ENCODE data around the gene CTAGE15.
"Not testable (repeated sequence)": the region's sequence is repeated elsewhere in the genome, so short reads cannot be mapped to it uniquely, and the experiment has no call there.

CTAGE15 gene

DNA sequence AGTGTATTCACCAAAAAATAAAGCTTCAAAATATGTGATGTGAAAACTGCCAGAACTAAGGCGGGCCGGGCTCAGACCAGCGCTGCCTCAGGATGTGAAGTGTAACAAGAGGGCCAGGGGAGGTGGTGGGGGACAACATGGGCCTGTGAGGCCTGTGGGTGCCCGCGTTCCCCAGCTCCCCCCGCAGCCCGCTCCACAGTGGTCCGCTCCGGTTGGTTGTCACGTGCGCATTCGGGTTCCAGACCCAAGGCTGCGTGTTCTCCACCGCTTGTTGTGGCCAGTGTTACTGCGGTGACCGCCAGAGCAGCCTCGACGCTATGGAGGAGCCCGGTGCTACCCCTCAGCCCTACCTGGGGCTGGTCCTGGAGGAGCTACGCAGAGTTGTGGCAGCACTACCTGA, at the start of gene CTAGE15:
TSS of gene CTAGE15 (plus strand) at position 301 of the 400 bp plus-strand sequence. CDS start at position 318, 17 bp downstream.
- DNase-seq (ENCODE audit: low read depth in 2 of 2, low spot score in 1 of 2), result not testable (repeated sequence)

DNA sequence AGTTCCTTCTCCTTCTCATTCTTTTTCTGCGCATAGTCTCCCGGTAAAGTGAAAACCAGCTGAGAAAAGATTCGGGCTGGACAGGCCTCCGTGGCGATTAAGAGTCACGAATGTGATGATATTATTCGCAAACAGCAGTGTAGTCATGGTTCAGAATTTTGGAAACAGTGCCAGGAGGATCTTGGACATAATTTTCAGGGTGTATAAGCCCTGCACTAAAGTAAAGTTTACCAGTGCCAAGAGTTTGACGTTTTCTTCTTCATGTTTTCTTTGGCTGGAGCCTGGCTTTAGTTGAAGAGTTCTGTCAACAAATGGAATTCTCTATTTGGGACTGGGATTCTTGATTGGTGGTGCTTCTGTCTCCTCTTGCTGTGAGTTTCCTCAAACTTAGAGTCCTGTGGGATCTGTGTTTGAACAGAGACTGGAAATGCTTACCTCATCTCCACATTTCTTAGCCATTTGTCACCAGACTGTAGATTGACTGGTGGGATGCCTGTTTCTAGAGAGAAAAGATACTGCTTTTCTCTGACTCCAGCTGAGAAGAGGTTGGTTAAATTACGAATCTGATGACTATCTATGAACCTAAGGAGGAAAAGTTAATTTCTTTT, 49.2 kb upstream of the CTAGE15 start:
- not testable (repeated sequence) for DNase-seq (ENCODE audit: low read depth in 2 of 2, low spot score in 1 of 2)

- not testable (repeated sequence) for DNase-seq (ENCODE audit: low read depth in 2 of 2, low spot score in 1 of 2)
These were observed 40.3 kb upstream of the CTAGE15 start for GRCh38 chr7:143531169-143531926.

- not testable (repeated sequence) for DNase-seq (ENCODE audit: low read depth in 2 of 2, low spot score in 1 of 2)
These were observed 39.7 kb upstream of the CTAGE15 start for GRCh38 chr7:143531932-143532331.

DNA sequence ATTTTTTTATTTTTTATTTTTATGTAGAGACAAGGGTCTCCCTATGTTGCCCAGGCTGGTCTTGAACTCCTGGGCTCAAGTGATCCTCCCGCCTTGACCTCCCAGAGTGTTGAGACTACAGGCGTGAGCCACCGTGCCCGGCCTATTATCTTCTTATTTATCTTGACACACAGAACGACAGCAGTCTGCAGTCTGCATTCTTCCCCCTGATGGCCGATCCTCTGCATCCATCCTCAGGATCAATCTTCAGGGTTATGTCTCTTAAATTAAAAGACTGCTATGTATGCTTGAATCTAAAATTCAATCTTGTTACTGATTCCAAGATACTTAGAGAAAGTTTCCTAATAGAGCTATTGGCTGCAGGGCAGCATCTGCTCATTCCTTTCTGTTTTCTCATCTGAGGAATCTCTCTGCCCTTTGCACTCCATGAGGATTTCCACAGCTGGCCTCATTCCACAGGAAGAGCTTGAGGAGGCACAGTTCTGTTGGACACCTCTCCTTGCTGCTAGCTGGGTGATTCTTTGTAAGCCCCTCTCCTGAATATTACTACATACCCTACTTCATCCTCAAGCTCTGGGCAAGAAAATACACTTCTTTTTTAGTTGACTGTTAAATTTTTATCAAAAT, 38.3 kb upstream of the CTAGE15 start:
- not testable (repeated sequence) for DNase-seq (ENCODE audit: low read depth in 2 of 2, low spot score in 1 of 2)

- DNase-seq (ENCODE audit: low read depth in 2 of 2, low spot score in 1 of 2), result not testable (repeated sequence)
These were observed 35.2 kb upstream of the CTAGE15 start for GRCh38 chr7:143536443-143536842.

GRCh38 chr7:143543288-143544038, 28.1 kb upstream of the CTAGE15 start:
- DNase-seq (ENCODE audit: low read depth in 2 of 2, low spot score in 1 of 2), result not testable (repeated sequence)

DNA sequence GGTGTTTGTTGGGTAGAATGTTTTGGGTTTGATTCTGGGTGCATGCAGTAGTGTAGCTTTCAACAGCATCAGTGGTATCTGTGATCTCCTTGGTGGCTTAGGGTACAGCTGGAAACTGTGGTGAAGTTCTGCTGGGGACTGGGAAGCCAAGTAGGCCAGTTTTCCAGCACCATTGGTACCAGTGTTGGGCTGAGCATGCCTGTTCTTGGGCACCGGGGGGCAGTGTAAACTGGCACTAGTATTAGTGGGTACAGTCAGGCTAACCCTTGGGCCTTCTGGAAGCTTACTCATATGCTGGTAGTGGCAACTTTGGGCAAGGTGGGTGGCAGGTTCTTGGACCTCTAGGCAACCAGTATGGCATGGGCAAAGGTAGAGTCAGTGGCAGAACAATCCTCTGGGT, 15.6 kb upstream of the CTAGE15 start:
- not testable (repeated sequence) for DNase-seq (ENCODE audit: low read depth in 2 of 2, low spot score in 1 of 2)

DNA sequence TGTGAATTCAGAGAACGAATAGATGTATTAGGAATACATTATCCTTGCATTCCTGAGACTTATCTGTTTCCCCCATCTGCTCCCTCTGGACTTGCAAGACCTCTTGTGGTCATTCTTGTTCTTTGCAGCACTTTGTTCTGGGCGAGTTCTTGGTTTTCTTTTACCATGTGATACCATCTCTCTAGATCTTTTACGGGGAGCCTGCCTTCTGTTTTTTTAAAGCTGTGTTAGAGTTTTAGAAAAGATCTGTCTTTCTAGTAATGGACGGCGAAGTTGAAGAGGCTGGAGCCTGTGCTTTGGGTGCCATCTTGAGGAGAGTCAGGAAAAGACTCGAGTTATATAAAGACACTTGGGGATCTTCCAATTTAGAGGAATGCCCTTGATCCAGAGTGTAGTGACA, 8.3 kb upstream of the CTAGE15 start:
- not testable (repeated sequence) for DNase-seq (ENCODE audit: low read depth in 2 of 2, low spot score in 1 of 2)

DNA sequence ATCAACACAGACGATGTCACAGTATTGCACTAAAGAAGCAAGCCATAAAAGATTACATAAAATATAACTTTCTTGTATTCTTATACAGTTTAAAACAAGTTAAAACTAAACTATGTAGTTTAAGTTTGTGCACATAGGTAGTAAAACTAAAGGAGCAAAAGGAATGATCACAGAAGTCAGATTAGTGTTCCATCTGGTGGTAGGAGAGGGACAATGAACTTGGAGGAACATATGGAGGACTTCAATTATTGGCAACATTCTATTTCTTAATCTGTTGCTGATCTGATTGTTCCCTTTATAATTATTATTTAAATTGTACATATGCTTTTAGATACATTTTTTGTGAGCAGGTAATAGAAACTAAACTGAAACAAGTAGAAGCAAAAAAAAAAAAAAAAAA, 5.6 kb upstream of the CTAGE15 start:
- not testable (repeated sequence) for DNase-seq (ENCODE audit: low read depth in 2 of 2, low spot score in 1 of 2)

- not testable (repeated sequence) for DNase-seq (ENCODE audit: low read depth in 2 of 2, low spot score in 1 of 2)
These were observed 16.6 kb downstream of the CTAGE15 start for GRCh38 chr7:143588183-143588582.

DNA sequence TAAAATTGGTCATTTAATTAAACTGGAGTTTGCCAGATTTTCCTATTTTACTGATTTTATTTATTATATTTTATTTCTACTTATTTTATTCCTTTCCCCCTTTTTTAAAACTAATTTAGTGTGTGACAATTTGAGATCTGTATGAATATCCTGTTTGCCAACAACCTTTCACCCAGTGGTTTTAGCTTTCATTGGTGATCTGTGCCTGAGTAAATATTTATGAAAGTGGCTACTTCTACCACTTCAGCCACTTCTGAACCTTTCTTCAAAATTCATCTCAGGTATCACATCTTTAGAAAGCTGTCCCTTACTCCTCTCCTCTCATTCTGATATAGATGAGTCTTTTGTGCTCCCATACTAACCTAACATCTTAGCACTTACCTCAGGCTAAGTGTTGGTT, 18.3 kb downstream of the CTAGE15 start:
- not testable (repeated sequence) for DNase-seq (ENCODE audit: low read depth in 2 of 2, low spot score in 1 of 2)

- not testable (repeated sequence) for DNase-seq (ENCODE audit: low read depth in 2 of 2, low spot score in 1 of 2)
These were observed 26.5 kb downstream of the CTAGE15 start for GRCh38 chr7:143598086-143598485.

- DNase-seq (ENCODE audit: low read depth in 2 of 2, low spot score in 1 of 2), result not testable (repeated sequence)
These were observed 31.9 kb downstream of the CTAGE15 start for GRCh38 chr7:143603549-143603948.

DNA sequence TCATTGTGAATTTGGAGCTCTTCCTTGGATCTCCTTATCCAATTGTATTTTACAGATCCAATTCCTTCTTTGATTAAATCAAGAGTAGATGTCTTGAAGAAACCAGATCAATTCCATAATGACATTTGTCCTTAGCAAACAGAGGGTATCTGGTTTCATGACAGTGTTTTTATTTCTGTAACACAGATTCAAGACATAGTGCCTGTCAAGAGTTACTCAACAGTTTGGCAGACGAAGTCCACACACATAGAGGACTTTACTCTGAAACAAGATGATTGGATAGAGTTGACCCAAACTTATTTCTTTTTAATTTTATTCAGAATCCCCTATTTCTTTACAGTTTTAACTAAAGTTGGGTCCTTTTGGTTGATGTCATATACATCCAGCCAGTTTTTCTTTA, 34.5 kb downstream of the CTAGE15 start:
- not testable (repeated sequence) for DNase-seq (ENCODE audit: low read depth in 2 of 2, low spot score in 1 of 2)

DNA sequence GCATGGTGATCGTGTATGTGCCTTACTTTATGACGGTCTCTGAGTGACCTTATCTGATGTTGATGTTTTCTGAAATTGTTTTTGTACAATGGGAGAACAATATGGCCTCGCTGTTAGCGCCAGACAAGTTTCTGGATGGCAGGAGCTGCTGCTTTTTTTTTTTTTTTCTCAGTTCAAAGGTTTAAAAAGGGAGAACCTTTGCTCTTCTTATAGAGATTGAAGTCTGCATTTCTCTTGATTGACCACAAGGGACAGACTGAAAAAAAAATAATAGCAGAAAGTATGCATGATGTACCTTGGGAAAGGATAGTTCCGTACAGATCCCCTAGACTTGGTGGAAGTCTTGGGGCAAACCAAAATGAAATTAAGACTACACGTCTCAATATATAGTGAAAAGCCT, 43.9 kb downstream of the CTAGE15 start:
- DNase-seq (ENCODE audit: low read depth in 2 of 2, low spot score in 1 of 2), result not testable (repeated sequence)

- DNase-seq (ENCODE audit: low read depth in 2 of 2, low spot score in 1 of 2), result not testable (repeated sequence)
These were observed 45.6 kb downstream of the CTAGE15 start for GRCh38 chr7:143617204-143617603.

DNA sequence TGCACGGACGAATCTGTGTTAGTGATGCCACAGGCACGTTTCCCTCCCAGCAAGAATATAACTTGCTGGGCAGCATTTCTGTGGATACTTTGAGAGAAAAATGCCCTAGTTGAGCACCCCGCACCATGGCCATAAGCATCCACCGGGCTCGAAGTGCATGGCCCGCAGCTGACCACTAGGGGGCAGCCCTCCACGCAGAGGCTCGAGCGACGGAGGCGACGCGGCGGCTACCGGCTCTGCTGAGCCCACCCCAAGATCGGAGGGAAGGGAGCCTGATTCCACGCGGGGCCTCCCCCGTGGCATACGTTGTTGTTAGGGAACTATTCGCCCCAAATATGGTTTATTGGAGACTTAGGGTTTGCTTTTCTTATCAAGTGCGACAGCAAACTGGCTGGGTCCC, 48.5 kb downstream of the CTAGE15 start:
- DNase-seq (ENCODE audit: low read depth in 2 of 2, low spot score in 1 of 2), result not testable (repeated sequence)

- DNase-seq (ENCODE audit: low read depth in 2 of 2, low spot score in 1 of 2), result peak in 1 of 2 donors; percentile 31
These were observed 49.0 kb downstream of the CTAGE15 start, which contains the start of gene TCAF2 for GRCh38 chr7:143620646-143621045. TSS of gene TCAF2 (plus strand) at chr7:143620974.

- DNase-seq (ENCODE audit: low read depth in 2 of 2, low spot score in 1 of 2), result not testable (repeated sequence)
These were observed 49.6 kb downstream of the CTAGE15 start for GRCh38 chr7:143621175-143621574.

GRCh38 chr7:143622130-143622529, 50.5 kb downstream of the CTAGE15 start:
- not testable (repeated sequence) for DNase-seq (ENCODE audit: low read depth in 2 of 2, low spot score in 1 of 2)

All from stimulated activated CD8-positive, alpha-beta memory T cell treated with anti-CD3 and anti-CD28 coated beads, Interleukin-4, amount 100 ng/mL, for 4 hours (primary cell).